ENCODE measurements around the gene EIF1B. TPM values are rescaled to one million over a fixed set of nuclear protein-coding genes. Genes with fewer than 3 reads are reported as not detected.

Gene EIF1B
- total RNA-seq, 1 experiment from 2014 or later, result 33.6 TPM

GRCh38 chr3:40337136-40338108, 27.9 kb downstream of the EIF1B start:
- H3K4me2 ChIP-seq (ENCODE audit: low read length), result no peak overlapping the region
- ATAC-seq, result no peak
- CTCF ChIA-PET, result no interaction called here
- H3K36me3 ChIP-seq (ENCODE audit: control insufficient read depth in 1 of 2, insufficient read depth in 2 of 2, low read length in 2 of 2), result no peaks in the 10 kb centered on the region
- no peak overlapping the region for H3K27ac ChIP-seq (ENCODE audit: low read depth, low read length)
- no peaks in the 10 kb centered on the region for H3K4me1 ChIP-seq (ENCODE audit: control insufficient read depth in 1 of 2, insufficient read depth in 2 of 2, low read length in 2 of 2)
- RAD21 ChIA-PET (ENCODE audit: low non-redundant PET in 1 of 2, low total read pairs in 2 of 2, uncharacterized antibody in 2 of 2, unreplicated experiment in 2 of 2), result no interaction called here
- no peak for TF ChIP-seq SP1 (IDR thresholded peaks at IDR 0.05; ENCODE audit: low read depth)
- no peak for TF ChIP-seq EGR1 (IDR thresholded peaks at IDR 0.05; ENCODE audit: low read depth)
- no peak for TF ChIP-seq ELF1 (IDR thresholded peaks at IDR 0.05; ENCODE audit: borderline replicate concordance, low read depth)
- no peak for TF ChIP-seq YY1 (IDR thresholded peaks at IDR 0.05; ENCODE audit: extremely low read depth, insufficient replicate concordance, low read depth, low read length)
- TF ChIP-seq RAD21 (IDR thresholded peaks at IDR 0.05; ENCODE audit: low read depth), result no peak
- no peak for TF ChIP-seq CEBPB (IDR thresholded peaks at IDR 0.05; ENCODE audit: low read depth)
- TF ChIP-seq ZNF274 (IDR thresholded peaks at IDR 0.05; ENCODE audit: low read depth, low read length), result no peak
- TF ChIP-seq SRF (IDR thresholded peaks at IDR 0.05; ENCODE audit: low read depth), result no peak
- no peak for TF ChIP-seq EZH2phosphoT487 (IDR thresholded peaks at IDR 0.05; ENCODE audit: borderline replicate concordance)
- no peak for TF ChIP-seq TCF7L2 (IDR thresholded peaks at IDR 0.05; ENCODE audit: borderline replicate concordance, extremely low read depth, insufficient read depth, insufficient read length)
- no peak for TF ChIP-seq ATF3 (IDR thresholded peaks at IDR 0.05)
- TF ChIP-seq REST (IDR thresholded peaks at IDR 0.05; ENCODE audit: low read depth), result no peak
- no peak for TF ChIP-seq POLR2AphosphoS5 (IDR thresholded peaks at IDR 0.05; ENCODE audit: low read depth, low read length)
- no peak for TF ChIP-seq CBX3 (IDR thresholded peaks at IDR 0.05; ENCODE audit: low read depth)
- no peaks in the 10 kb centered on the region for H3K9me3 ChIP-seq (ENCODE audit: control insufficient read depth in 1 of 2, insufficient read depth in 1 of 2, low read depth in 1 of 2, low read length in 2 of 2)
- no peaks in the 10 kb centered on the region for H3K27me3 ChIP-seq (ENCODE audit: insufficient read depth, low read length)
- BruUV-seq (replicated peaks), result no TSS peak
- intact Hi-C loops (cut with micrococcal nuclease), result loop anchor here (5.0 kb wide), 1 partner anchor 215 kb away; no protein-coding TSS in a partner anchor
- no peaks in the 10 kb centered on the region for H4K20me1 ChIP-seq (ENCODE audit: insufficient read depth)
- POLR2A ChIA-PET, result no interaction called here
- H3K9ac ChIP-seq (ENCODE audit: low read length), result no peak overlapping the region
- no peak overlapping the region for H2AFZ ChIP-seq (ENCODE audit: low read depth, low read length, poor library complexity, severe bottlenecking)
- no peak overlapping the region for H3K4me3 ChIP-seq (replicated peaks in 1 of 2; ENCODE audit: low read depth in 1 of 2, low read length in 2 of 2)
- DNase-seq (ENCODE audit: low read depth, low spot score), result no peak
- no peaks in the 10 kb centered on the region for H3K79me2 ChIP-seq (ENCODE audit: insufficient read depth, low read length)
- H3K9me2 ChIP-seq (ENCODE audit: insufficient read depth), result no peaks in the 10 kb centered on the region; the same call in 1 of the 2 replicates
